Right lobe of liver (tissue), 6 donors: ENCODE results near the gene CABP4. TPM values are rescaled to one million over a fixed set of nuclear protein-coding genes. Genes with fewer than 3 reads are reported as not detected.

Experiments used
- ATAC-seq, 4 donors: fragments of 200-7000 bp; cut with Tn5 transposase; one replicate each; pipeline ENCODE4 v1.9.1; 2020; ENCODE audit warnings: mild to moderate bottlenecking in 4 of 4, moderate library complexity in 4 of 4
- DNase-seq, 3 donors: peaks; one replicate each; pipeline ENCODE4 v3.0.0-alpha.2; 2020
- H3K27ac ChIP-seq, 3 donors: fragments of 200-600 bp; one replicate each; pipeline ENCODE4 v1.8.0; 2022
- H3K27me3 ChIP-seq, 2 donors: fragments of 200-600 bp; one replicate each; pipeline ENCODE4 v1.8.0; 2022
- H3K36me3 ChIP-seq, 4 donors: fragments of 200-600 bp; sonication (generic) in 1 of 4; one replicate each; pipeline versions ENCODE4 v1.5.1 to v1.8.0; 2017 to 2022; ENCODE audit warnings: control low read depth in 1 of 4
- H3K4me1 ChIP-seq, 4 donors: fragments of 200-600 bp; sonication (generic) in 1 of 4; one replicate each; pipeline versions ENCODE4 v1.5.1 to v1.8.0; 2017 to 2022; ENCODE audit warnings: control low read depth in 1 of 4
- H3K4me3 ChIP-seq, 3 donors: fragments of 200-600 bp; one replicate each; pipeline ENCODE4 v1.8.0; 2022
- H3K9me3 ChIP-seq, 4 donors: fragments of 200-600 bp; sonication (generic) in 1 of 4; one replicate each; pipeline versions ENCODE4 v1.5.1 to v1.8.0; 2017 to 2022; ENCODE audit warnings: control low read depth in 1 of 4
- CTCF ChIP-seq, 4 donors: fragments of 200-600 bp in 3 of 4; fragments of 450-650 bp in 1 of 4; IDR thresholded peaks; one replicate each; pipeline versions ENCODE4 v1.5.1 to v1.8.0; 2016 to 2022; ENCODE audit warnings: antibody characterized with exemption in 4 of 4, mild to moderate bottlenecking in 2 of 4
- POLR2A ChIP-seq: fragments of 450-650 bp; IDR thresholded peaks from one replicate; pipeline ENCODE4 v1.6.1; 2017; ENCODE audit warnings: antibody characterized with exemption, mild to moderate bottlenecking
- WGBS: methylation state at CpG from one replicate; pipeline ENCODE4 v1.1.6; 2018; ENCODE audit warnings: low coverage, low lambda C conversion rate; ENCODE audit not compliant: insufficient coverage; ENCODE audit errors: missing lambda C conversion rate; 5-methylcytosine and 5-hydroxymethylcytosine counted together
- intact Hi-C, 2 donors: fragments of 100-400 bp; cut with DNase I; formaldehyde crosslinking; loops; one replicate each; pipeline versions ENCODE4 v1.11.2 to v1.14.1; 2022
- long read RNA-seq: library from polyadenylated mRNA; unstranded; transcript quantifications from one replicate; pipeline ENCODE4 v2.0.0, GENCODE V29; 2019
- total RNA-seq, 6 experiments: library from RNA; depleted of rRNA in 2 of 6; stranded (reverse); fragments of >200 nt in 2 of 6; fragmentation: NEBNext Ultra II Directional in 3 of 6; extraction: Animal tissue kit (Norgen Biotek cat#: 25700) in 3 of 6; gene quantifications; one replicate each; pipeline versions ENCODE4 v1.1.0 to v1.2.4, GENCODE V29; 2016 to 2023
- donor health status: DM: no; HTN: yes; CAD: no.
- donor health status: DM: no; HTN: no; CAD: no.
- donor health status: DM: no; HTN: no; CAD: no.
- donor health status: DM: no; HTN: yes; CAD: no.
- donor health status: DM: no; HTN: yes; CAD: no.

Gene CABP4
- total RNA-seq = 1 to 10 TPM in 4 of 6 experiments, under 1 TPM in 2; 0.55 to 1.7 (median 1.2) TPM
- long read RNA-seq, partial matches to known transcripts = 0 of 1 reads
- long read RNA-seq, other reads (novel, unspliced or antisense) = 1 of 1 reads

GRCh38 chr11:67455054-67455453 lies at the start of gene CABP4:
TSS of gene CABP4 (plus strand) at chr11:67455354. CDS start at chr11:67455424, 70 bp downstream.
- no peak within 1 kb of the TSS for H3K4me3 ChIP-seq
- no peaks in the 10 kb centered on the region for H3K27me3 ChIP-seq
- H3K27ac ChIP-seq = no peak within 1 kb of the TSS
- DNase-seq (no peak), ATAC-seq (no peak)
- H3K36me3 ChIP-seq = no peaks in the 10 kb centered on the region
- no CpG with 5 or more reads among the region's 3 CpGs for WGBS
- no peak for TF ChIP-seq POLR2A
- TF ChIP-seq CTCF (IDR thresholded peaks at IDR 0.05) = no peak
- no peaks in the 10 kb centered on the region for H3K4me1 ChIP-seq
- no peaks in the 10 kb centered on the region for H3K9me3 ChIP-seq
- intact Hi-C loops = no loop called here

DNA sequence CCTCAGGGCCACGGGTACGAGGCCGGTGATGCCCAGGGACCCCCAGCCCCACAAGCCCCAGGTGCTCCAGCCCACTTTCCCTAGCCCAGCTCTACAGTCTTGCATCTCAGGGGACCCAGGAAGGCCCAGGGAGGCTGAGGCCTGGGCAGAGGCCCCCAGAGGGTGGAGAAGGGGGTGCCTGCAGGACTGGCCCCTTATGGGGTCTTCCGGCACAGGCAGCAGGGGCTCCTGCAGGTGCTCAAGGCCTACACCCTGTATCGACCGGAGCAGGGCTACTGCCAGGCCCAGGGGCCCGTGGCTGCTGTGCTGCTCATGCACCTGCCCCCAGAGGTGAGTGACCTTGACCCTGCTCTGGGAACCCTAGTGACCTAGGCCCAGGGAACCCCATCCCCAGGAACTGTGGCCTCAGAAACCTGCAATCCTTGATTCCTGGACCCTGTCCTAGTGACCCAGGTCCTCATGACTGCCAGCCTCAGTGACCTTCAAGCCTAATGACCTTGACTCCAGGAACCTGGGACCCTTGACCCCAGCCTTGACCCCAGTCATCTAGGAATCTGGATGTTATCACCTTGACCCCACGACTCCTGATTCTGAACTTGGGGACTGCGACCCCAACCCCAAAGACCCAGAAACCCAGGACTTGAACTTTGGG lies 49.3 kb upstream of the CABP4 start:
- WGBS = no CpG with 5 or more reads among the region's 9 CpGs
- no peaks in the 10 kb centered on the region for H3K27me3 ChIP-seq
- H3K4me3 ChIP-seq = no peak overlapping the region
- no peak overlapping the region for H3K27ac ChIP-seq
- DNase-seq (peak in 1 of 3 donors; percentile 44), ATAC-seq (no peak)
- intact Hi-C loops = no loop called here
- no peaks in the 10 kb centered on the region for H3K36me3 ChIP-seq
- no peaks in the 10 kb centered on the region for H3K9me3 ChIP-seq
- TF ChIP-seq CTCF (IDR thresholded peaks at IDR 0.05) (no peak), POLR2A (no peak)
- peaks cover 0 to 13% (median under 1%) of the 10 kb centered on the region in 4 donors for H3K4me1 ChIP-seq

DNA sequence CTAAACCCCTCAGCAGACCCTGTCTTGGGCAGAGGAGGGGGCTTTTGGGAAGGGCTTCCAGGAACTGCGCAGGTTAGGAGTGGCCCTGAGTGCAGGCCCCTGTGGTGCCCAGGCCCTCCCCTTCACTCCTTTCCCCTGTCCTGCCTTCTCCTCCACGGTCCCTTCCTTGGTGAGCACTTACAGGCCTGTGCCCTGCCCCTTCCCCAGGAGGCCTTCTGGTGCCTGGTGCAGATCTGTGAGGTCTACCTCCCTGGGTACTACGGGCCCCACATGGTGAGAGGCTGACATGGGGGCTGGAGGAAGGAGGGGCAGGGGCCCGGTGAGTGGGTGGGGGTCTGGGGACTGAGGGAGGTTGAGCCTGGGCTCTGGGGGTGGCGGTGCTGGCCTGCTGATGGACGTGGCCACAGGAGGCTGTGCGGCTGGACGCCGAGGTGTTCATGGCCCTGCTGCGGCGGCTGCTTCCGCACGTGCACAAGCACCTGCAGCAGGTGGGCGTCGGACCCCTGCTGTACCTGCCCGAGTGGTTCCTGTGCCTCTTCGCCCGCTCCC lies 48.7 kb upstream of the CABP4 start:
- no peaks in the 10 kb centered on the region for H3K27me3 ChIP-seq
- H3K9me3 ChIP-seq = no peaks in the 10 kb centered on the region
- TF ChIP-seq CTCF (IDR thresholded peaks at IDR 0.05) (no peak), POLR2A (no peak)
- DNase-seq (no peak), ATAC-seq (no peak)
- peaks cover 0 to 10% (median 0%) of the 10 kb centered on the region in 4 donors for H3K4me1 ChIP-seq
- no peak overlapping the region for H3K27ac ChIP-seq
- 80% methylated on average over 1 of the region's 18 CpGs for WGBS
- no peaks in the 10 kb centered on the region for H3K36me3 ChIP-seq
- no peak overlapping the region for H3K4me3 ChIP-seq
- intact Hi-C loops = no loop called here

DNA sequence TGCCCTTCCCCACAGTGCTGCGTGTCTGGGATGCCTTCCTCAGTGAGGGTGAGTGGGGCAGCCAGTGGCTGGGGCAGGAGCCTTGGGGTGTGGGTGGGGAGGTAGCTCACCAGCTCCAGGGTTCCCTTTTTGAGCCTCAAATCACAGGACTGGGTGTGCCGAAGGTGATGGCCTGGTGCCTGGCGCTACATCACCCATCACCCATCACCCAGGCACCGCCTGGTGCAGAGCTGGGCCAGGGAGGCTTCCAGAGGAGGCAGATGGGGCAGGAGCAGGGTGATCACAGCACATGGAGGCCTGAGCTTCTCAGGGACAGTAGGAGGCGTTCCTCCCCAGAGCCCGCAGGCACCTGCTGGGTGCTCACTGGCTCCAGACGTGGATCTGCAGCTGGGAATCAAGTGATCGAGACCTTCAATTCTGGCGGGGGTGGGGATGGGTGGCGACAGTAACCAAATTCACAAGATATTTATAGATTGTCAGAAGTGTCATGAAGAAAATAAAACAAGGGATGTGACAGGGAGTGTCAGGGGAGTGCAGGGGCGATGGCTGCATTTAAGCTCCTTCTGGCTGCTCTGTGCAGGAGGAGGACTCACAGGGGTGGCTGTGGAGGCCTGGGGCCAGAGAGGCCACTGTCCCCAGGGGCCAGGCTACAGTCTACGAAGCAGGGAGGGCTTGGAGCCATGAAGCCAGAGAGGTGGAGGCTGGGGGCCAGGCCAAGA lies 48.0 kb upstream of the CABP4 start:
- Histone ChIP-seq H3K4me3 (no peak overlapping the region), H3K9me3 (no peaks in the 10 kb centered on the region), H3K36me3 (no peaks in the 10 kb centered on the region), H3K27ac (no peak overlapping the region), H3K27me3 (no peaks in the 10 kb centered on the region), H3K4me1 (peaks cover 0 to 9% (median 0%) of the 10 kb centered on the region in 4 donors)
- intact Hi-C loops = no loop called here
- WGBS = 30% methylated on average over 8 of the region's 12 CpGs
- no peak for TF ChIP-seq CTCF (IDR thresholded peaks at IDR 0.05)
- TF ChIP-seq POLR2A = no peak
- no peak for DNase-seq
- ATAC-seq = peak; percentile 6 to 16 (median 10)
